Neuron (in vitro differentiated cells): ENCODE data around the gene KIF6.

Experiments used
- H2AFZ ChIP-seq: one replicate; pipeline ENCODE4 v1.6.1; 2013; ENCODE audit warnings: low read depth, mild to moderate bottlenecking, inconsistent platforms, low read length, moderate library complexity
- H3K27me3 ChIP-seq: one replicate; pipeline ENCODE4 v1.6.1; 2013; ENCODE audit warnings: low read length; ENCODE audit not compliant: insufficient read depth
- H3K36me3 ChIP-seq: one replicate; pipeline ENCODE4 v1.6.1; 2013; ENCODE audit warnings: low read length; ENCODE audit not compliant: insufficient read depth
- H3K4me1 ChIP-seq: one replicate; pipeline ENCODE4 v1.6.1; 2013; ENCODE audit warnings: low read length; ENCODE audit not compliant: insufficient read depth
- H3K4me3 ChIP-seq: 2 replicates; pipeline ENCODE4 v1.5.1; 2013; ENCODE audit warnings: mild to moderate bottlenecking, low read length, moderate library complexity
- H3K9me3 ChIP-seq: one replicate; pipeline ENCODE4 v1.6.1; 2013; ENCODE audit warnings: low read length

Gene KIF6

GRCh38 chr6:39563566-39564311 is 161.5 kb downstream of the KIF6 start:
- H3K4me3 ChIP-seq = no peak overlapping the region

GRCh38 chr6:39561536-39562266 is 163.5 kb downstream of the KIF6 start:
- Histone ChIP-seq H2AFZ (no peak overlapping the region), H3K4me1 (no peaks in the 10 kb centered on the region), H3K36me3 (no peaks in the 10 kb centered on the region), H3K27me3 (no peaks in the 10 kb centered on the region), H3K9me3 (no peaks in the 10 kb centered on the region), H3K4me3 (no peak overlapping the region)

More at GRCh38 chr6:39563566-39564311, 161.5 kb downstream of the KIF6 start:
- Histone ChIP-seq H3K27me3 (no peaks in the 10 kb centered on the region), H3K4me1 (no peaks in the 10 kb centered on the region), H3K36me3 (no peaks in the 10 kb centered on the region), H2AFZ (no peak overlapping the region), H3K9me3 (no peaks in the 10 kb centered on the region)

GRCh38 chr6:39560915-39561314 is 164.3 kb downstream of the KIF6 start:
- no peaks in the 10 kb centered on the region for H3K36me3 ChIP-seq
- H3K4me1 ChIP-seq = no peaks in the 10 kb centered on the region
- H3K4me3 ChIP-seq = no peak overlapping the region
- no peaks in the 10 kb centered on the region for H3K27me3 ChIP-seq
- no peaks in the 10 kb centered on the region for H3K9me3 ChIP-seq
- no peak overlapping the region for H2AFZ ChIP-seq

GRCh38 chr6:39558591-39559190 is 166.5 kb downstream of the KIF6 start:
- H2AFZ ChIP-seq = no peak overlapping the region
- no peak overlapping the region for H3K4me3 ChIP-seq
- no peaks in the 10 kb centered on the region for H3K9me3 ChIP-seq
- H3K36me3 ChIP-seq = no peaks in the 10 kb centered on the region
- no peaks in the 10 kb centered on the region for H3K4me1 ChIP-seq
- no peaks in the 10 kb centered on the region for H3K27me3 ChIP-seq

GRCh38 chr6:39558079-39558478 is 167.1 kb downstream of the KIF6 start:
- Histone ChIP-seq H3K36me3 (no peaks in the 10 kb centered on the region), H3K4me1 (peaks cover 2% of the 10 kb centered on the region), H3K27me3 (no peaks in the 10 kb centered on the region), H3K4me3 (no peak overlapping the region), H3K9me3 (no peaks in the 10 kb centered on the region), H2AFZ (no peak overlapping the region)

- Histone ChIP-seq H3K9me3 (no peaks in the 10 kb centered on the region), H3K36me3 (no peaks in the 10 kb centered on the region), H3K27me3 (no peaks in the 10 kb centered on the region), H3K4me1 (peaks cover 3% of the 10 kb centered on the region), H2AFZ (no peak overlapping the region), H3K4me3 (no peak overlapping the region)
These were observed 170.1 kb downstream of the KIF6 start for GRCh38 chr6:39555136-39555535.

GRCh38 chr6:39553860-39554802 is 171.1 kb downstream of the KIF6 start:
- Histone ChIP-seq H3K36me3 (no peaks in the 10 kb centered on the region), H3K4me3 (no peak overlapping the region), H3K4me1 (peaks cover 3% of the 10 kb centered on the region), H3K9me3 (no peaks in the 10 kb centered on the region), H3K27me3 (no peaks in the 10 kb centered on the region), H2AFZ (no peak overlapping the region)

- H2AFZ ChIP-seq = no peak overlapping the region
- no peaks in the 10 kb centered on the region for H3K36me3 ChIP-seq
- no peak overlapping the region for H3K4me3 ChIP-seq
- H3K9me3 ChIP-seq = no peaks in the 10 kb centered on the region
- H3K4me1 ChIP-seq = peaks cover 3% of the 10 kb centered on the region
- no peaks in the 10 kb centered on the region for H3K27me3 ChIP-seq
These were observed 172.2 kb downstream of the KIF6 start for GRCh38 chr6:39553029-39553428.

GRCh38 chr6:39550191-39550590 is 175.0 kb downstream of the KIF6 start:
- H3K27me3 ChIP-seq = no peaks in the 10 kb centered on the region
- peaks cover 3% of the 10 kb centered on the region for H3K4me1 ChIP-seq
- no peak overlapping the region for H2AFZ ChIP-seq
- no peak overlapping the region for H3K4me3 ChIP-seq
- H3K36me3 ChIP-seq = no peaks in the 10 kb centered on the region
- H3K9me3 ChIP-seq = no peaks in the 10 kb centered on the region

GRCh38 chr6:39546731-39547130 is 178.5 kb downstream of the KIF6 start:
- Histone ChIP-seq H3K27me3 (no peaks in the 10 kb centered on the region), H2AFZ (no peak overlapping the region), H3K9me3 (no peaks in the 10 kb centered on the region), H3K4me3 (no peak overlapping the region), H3K36me3 (no peaks in the 10 kb centered on the region), H3K4me1 (no peaks in the 10 kb centered on the region)

GRCh38 chr6:39543950-39544349 is 181.3 kb downstream of the KIF6 start:
- H3K4me3 ChIP-seq = no peak overlapping the region
- no peak overlapping the region for H2AFZ ChIP-seq
- no peaks in the 10 kb centered on the region for H3K9me3 ChIP-seq
- H3K4me1 ChIP-seq = no peaks in the 10 kb centered on the region
- H3K27me3 ChIP-seq = no peaks in the 10 kb centered on the region
- H3K36me3 ChIP-seq = no peaks in the 10 kb centered on the region

- H3K4me3 ChIP-seq = no peak overlapping the region
- H3K9me3 ChIP-seq = no peaks in the 10 kb centered on the region
- no peaks in the 10 kb centered on the region for H3K4me1 ChIP-seq
- H2AFZ ChIP-seq = no peak overlapping the region
- H3K36me3 ChIP-seq = no peaks in the 10 kb centered on the region
- no peaks in the 10 kb centered on the region for H3K27me3 ChIP-seq
These were observed 182.1 kb downstream of the KIF6 start for GRCh38 chr6:39543095-39543494.
